ENCODE results near the gene XBP1. TPM values are rescaled to one million over a fixed set of nuclear protein-coding genes. Genes with fewer than 3 reads are reported as not detected.

The XBP1 gene
- total and polyA plus RNA-seq, 2 of the 13 experiments (the other 11 are each of a cell fraction or from before 2014, with no cell fraction given) = 416 to 427 TPM

- TF ChIP-seq ZNF274 (CRISPR knock-in tag; IDR thresholded peaks at IDR 0.05) (no peak), SP5 (CRISPR knock-in tag; IDR thresholded peaks at IDR 0.05; ENCODE audit: borderline replicate concordance, low read depth) (peak; percentile 85), ZNF670 (CRISPR knock-in tag; IDR thresholded peaks at IDR 0.05; ENCODE audit: borderline replicate concordance) (no peak), IRX3 (CRISPR knock-in tag; IDR thresholded peaks at IDR 0.05; ENCODE audit: borderline replicate concordance, low read depth) (no peak), SYNCRIP (IDR thresholded peaks at IDR 0.05; ENCODE audit: insufficient read depth, low read depth, low read length) (no peak), KLF9 (CRISPR knock-in tag; IDR thresholded peaks at IDR 0.05; ENCODE audit: low read depth) (no peak), ZNF574 (CRISPR knock-in tag; IDR thresholded peaks at IDR 0.05) (peak; percentile 80), MBD4 (IDR thresholded peaks at IDR 0.05; ENCODE audit: borderline replicate concordance, low read length) (0 out of 2 replicates have a peak, but pooled peaks have one; percentile 16), SP2 (CRISPR knock-in tag; IDR thresholded peaks at IDR 0.05) (no peak), CREM (IDR thresholded peaks at IDR 0.05) (peak; percentile 91), CREM (CRISPR knock-in tag; IDR thresholded peaks at IDR 0.05) (no peak), TRIM24 (CRISPR knock-in tag; IDR thresholded peaks at IDR 0.05) (no peak), HDAC2 (CRISPR knock-in tag; IDR thresholded peaks at IDR 0.05) (peak; percentile 93), SNAI1 (CRISPR knock-in tag; IDR thresholded peaks at IDR 0.05; ENCODE audit: borderline replicate concordance) (no peak), GFI1 (CRISPR knock-in tag; IDR thresholded peaks at IDR 0.05; ENCODE audit: borderline replicate concordance) (0 out of 2 replicates have a peak, but pooled peaks have one; percentile 25), DPF2 (CRISPR knock-in tag; IDR thresholded peaks at IDR 0.05; ENCODE audit: borderline replicate concordance, low read depth) (peak; percentile 89), CBX5 (CRISPR knock-in tag; IDR thresholded peaks at IDR 0.05; ENCODE audit: borderline replicate concordance) (0 out of 2 replicates have a peak, but pooled peaks have one; percentile 41), MAFG (CRISPR knock-in tag; IDR thresholded peaks at IDR 0.05) (no peak), ZNF275 (CRISPR knock-in tag; IDR thresholded peaks at IDR 0.05; ENCODE audit: borderline replicate concordance) (no peak), ZNF766 (CRISPR knock-in tag; IDR thresholded peaks at IDR 0.05; ENCODE audit: borderline replicate concordance) (no peak), MTF1 (CRISPR knock-in tag; IDR thresholded peaks at IDR 0.05) (no peak)
- TF ChIP-seq, protein P1, sequence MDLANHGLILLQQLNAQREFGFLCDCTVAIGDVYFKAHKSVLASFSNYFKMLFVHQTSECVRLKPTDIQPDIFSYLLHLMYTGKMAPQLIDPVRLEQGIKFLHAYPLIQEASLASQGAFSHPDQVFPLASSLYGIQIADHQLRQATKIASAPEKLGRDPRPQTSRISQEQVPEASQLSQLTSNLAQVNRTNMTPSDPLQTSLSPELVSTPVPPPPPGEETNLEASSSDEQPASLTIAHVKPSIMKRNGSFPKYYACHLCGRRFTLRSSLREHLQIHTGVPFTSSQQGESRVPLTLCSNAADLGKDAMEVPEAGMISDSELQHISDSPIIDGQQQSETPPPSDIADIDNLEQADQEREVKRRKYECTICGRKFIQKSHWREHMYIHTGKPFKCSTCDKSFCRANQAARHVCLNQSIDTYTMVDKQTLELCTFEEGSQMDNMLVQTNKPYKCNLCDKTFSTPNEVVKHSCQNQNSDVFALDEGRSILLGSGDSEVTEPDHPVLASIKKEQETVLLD (CRISPR knock-in tag; IDR thresholded peaks at IDR 0.05; ENCODE audit: low read depth) = no peak
- TF ChIP-seq, protein P2, sequence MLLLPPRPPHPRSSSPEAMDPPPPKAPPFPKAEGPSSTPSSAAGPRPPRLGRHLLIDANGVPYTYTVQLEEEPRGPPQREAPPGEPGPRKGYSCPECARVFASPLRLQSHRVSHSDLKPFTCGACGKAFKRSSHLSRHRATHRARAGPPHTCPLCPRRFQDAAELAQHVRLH (CRISPR knock-in tag; IDR thresholded peaks at IDR 0.05; ENCODE audit: borderline replicate concordance, low read depth) = peak; percentile 60; the same call in 1 of the 2 replicates
These were observed 13.6 kb upstream of the XBP1 start (continued) for GRCh38 chr22:28813772-28814518.

Measured in HepG2 (cell line).